22Rv1 (cell line): ENCODE data around the gene RPAP3.
"Not testable (repeated sequence)": the region's sequence is repeated elsewhere in the genome, so short reads cannot be mapped to it uniquely, and the experiment has no call there.

Source experiments
- H3K27ac ChIP-seq: fragments of 450-650 bp; 2 replicates; pipeline ENCODE4 v1.5.1; 2017
- ZFX ChIP-seq: fragments of 450-650 bp; IDR thresholded peaks from 2 replicates; pipeline ENCODE4 v1.6.1; 2017; ENCODE audit warnings: antibody characterized with exemption, borderline replicate concordance
- TF ChIP-seq, protein P1 (sequence below): fragments of 450-650 bp; IDR thresholded peaks from 2 replicates; pipeline ENCODE4 v1.5.1; 2017; ENCODE audit warnings: mild to moderate bottlenecking

The RPAP3 gene

GRCh38 chr12:47686645-47687240 lies 19.1 kb downstream of the RPAP3 start:
- TF ChIP-seq, protein P1, sequence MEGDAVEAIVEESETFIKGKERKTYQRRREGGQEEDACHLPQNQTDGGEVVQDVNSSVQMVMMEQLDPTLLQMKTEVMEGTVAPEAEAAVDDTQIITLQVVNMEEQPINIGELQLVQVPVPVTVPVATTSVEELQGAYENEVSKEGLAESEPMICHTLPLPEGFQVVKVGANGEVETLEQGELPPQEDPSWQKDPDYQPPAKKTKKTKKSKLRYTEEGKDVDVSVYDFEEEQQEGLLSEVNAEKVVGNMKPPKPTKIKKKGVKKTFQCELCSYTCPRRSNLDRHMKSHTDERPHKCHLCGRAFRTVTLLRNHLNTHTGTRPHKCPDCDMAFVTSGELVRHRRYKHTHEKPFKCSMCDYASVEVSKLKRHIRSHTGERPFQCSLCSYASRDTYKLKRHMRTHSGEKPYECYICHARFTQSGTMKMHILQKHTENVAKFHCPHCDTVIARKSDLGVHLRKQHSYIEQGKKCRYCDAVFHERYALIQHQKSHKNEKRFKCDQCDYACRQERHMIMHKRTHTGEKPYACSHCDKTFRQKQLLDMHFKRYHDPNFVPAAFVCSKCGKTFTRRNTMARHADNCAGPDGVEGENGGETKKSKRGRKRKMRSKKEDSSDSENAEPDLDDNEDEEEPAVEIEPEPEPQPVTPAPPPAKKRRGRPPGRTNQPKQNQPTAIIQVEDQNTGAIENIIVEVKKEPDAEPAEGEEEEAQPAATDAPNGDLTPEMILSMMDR: peak; percentile 78
- TF ChIP-seq ZFX: no peak
- H3K27ac ChIP-seq: no peak overlapping the region

GRCh38 chr12:47679785-47680184 lies 26.0 kb downstream of the RPAP3 start:
- no peak overlapping the region for H3K27ac ChIP-seq
- no peak for TF ChIP-seq ZFX
- TF ChIP-seq, protein P1: no peak

DNA sequence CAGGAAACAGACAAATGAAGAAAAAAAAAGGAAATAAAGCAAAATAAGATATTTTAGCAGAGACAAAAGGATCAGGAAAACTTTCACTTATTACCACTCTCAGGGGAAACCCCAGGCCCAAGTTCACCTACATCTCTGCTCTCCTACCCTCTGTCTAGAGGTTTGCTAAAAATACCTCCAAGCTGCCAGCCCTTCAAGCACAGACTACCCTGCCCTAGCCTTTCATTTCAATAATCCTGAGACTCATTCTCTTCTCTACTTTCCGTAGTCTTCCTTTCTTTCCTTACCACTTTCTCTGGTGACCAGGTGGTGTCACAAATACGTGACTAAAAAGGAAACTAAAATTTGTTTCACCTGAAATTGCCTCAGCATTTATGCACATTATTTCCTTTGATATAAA lies 33.8 kb downstream of the RPAP3 start:
- TF ChIP-seq, protein P1: no peak
- no peak for TF ChIP-seq ZFX
- no peak overlapping the region for H3K27ac ChIP-seq

DNA sequence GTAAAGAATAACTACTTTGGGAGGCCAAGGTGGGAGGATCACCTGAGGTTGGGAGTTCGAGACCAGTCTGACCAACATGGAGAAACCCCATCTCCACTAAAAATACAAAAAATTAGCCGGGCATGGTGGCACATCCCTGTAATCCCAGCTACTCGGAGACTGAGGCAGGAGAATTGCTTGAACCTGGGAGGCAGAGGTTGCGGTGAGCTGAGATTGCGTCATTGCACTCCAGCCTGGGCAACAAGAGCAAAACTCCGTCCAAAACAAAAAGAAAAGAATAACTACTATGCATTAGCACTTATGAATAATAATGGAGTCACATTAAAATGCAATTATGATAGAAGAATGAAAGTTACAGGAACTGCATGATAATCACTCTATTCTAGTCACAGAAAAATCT lies 37.9 kb downstream of the RPAP3 start:
- H3K27ac ChIP-seq: not testable (repeated sequence)

GRCh38 chr12:47652521-47653234 lies 53.2 kb downstream of the RPAP3 start:
- no peak for TF ChIP-seq ZFX
- TF ChIP-seq, protein P1: no peak
- no peak overlapping the region for H3K27ac ChIP-seq

DNA sequence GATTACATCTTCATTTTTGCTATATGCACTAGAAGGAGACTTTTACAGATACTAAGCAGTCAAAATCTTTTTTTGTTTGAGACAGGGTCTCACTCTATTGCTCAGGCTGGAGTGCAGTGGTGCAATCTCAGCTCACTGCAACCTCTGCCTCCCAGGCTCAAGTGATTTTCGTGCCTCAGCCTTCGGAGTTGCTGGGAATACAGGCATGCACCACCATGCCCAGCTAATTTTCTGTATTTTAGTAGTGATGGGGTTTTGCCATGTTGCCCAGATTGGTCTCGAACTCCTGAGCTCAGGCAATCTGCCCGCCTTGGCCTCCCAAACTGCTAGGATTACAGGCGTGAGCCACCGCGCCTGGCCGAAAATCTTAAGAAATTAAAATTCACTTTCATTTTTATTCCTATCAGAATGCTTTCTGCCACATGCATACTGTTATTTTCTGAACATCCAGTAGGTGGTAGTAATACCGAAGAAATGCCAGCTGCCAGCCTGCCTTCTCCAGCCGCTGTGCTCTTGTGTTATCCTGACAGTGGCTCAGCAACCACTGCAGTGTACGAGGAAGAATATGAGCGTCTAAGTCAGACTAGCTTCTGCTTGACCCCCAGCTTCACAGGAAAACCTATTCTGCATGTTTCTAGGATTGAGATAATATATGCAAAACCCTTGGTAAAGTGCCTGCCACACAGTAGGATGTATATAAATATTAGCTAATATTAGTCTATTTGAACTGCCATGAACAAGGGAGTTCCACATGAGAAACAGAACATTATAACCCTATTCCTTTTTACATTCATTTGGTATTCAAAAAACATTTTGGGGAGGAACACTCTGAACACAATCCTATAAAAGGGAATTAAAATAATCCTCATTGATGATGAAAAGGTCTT lies 54.2 kb downstream of the RPAP3 start:
- TF ChIP-seq ZFX: no peak
- TF ChIP-seq, protein P1: peak; percentile 81
- no peak overlapping the region for H3K27ac ChIP-seq

GRCh38 chr12:47650469-47650868 lies 55.4 kb downstream of the RPAP3 start:
- H3K27ac ChIP-seq: no peak overlapping the region
- no peak for TF ChIP-seq ZFX
- TF ChIP-seq, protein P1: no peak
